Nephron progenitor cell (in vitro differentiated cells): ENCODE results near the gene S1PR3.

ENCODE experiments used
- DNase-seq: peaks from one replicate; pipeline ENCODE4 v3.0.0; 2021
- H3K27ac Mint-ChIP-seq: 2 replicates; pipeline ENCODE4 v1.8.0; 2021; ENCODE audit warnings: mild to moderate bottlenecking, moderate library complexity, mixed read lengths
- H3K27me3 Mint-ChIP-seq: 2 replicates; pipeline ENCODE4 v1.8.0; 2021; ENCODE audit warnings: mild to moderate bottlenecking, low read depth, mixed read lengths; ENCODE audit not compliant: poor library complexity
- H3K36me3 Mint-ChIP-seq: 2 replicates; pipeline ENCODE4 v1.8.0; 2021; ENCODE audit warnings: low read depth, mixed read lengths
- H3K4me1 Mint-ChIP-seq: 2 replicates; pipeline ENCODE4 v1.8.0; 2021; ENCODE audit warnings: mixed read lengths
- H3K4me3 Mint-ChIP-seq: 2 replicates; pipeline ENCODE4 v1.8.0; 2021; ENCODE audit warnings: mild to moderate bottlenecking, moderate library complexity, mixed read lengths
- H3K9me3 Mint-ChIP-seq: 2 replicates; pipeline ENCODE4 v1.8.0; 2021; ENCODE audit warnings: mild to moderate bottlenecking, moderate library complexity, mixed read lengths
- CTCF ChIP-seq: fragments of 200-600 bp; sonication (generic); IDR thresholded peaks from 2 replicates; pipeline ENCODE4 v1.5.0; 2021; ENCODE audit warnings: antibody characterized with exemption

The S1PR3 gene

GRCh38 chr9:89006996-89007967 is 16.0 kb downstream of the S1PR3 start:
- Mint-ChIP-seq H3K27me3 (peaks cover 3% of the 10 kb centered on the region), H3K4me1 (peaks cover 3% of the 10 kb centered on the region), H3K4me3 (no peak overlapping the region), H3K27ac (peak overlapping the region; percentile 20), H3K36me3 (peaks cover 38% of the 10 kb centered on the region), H3K9me3 (no peaks in the 10 kb centered on the region)
- DNase-seq = no peak
- TF ChIP-seq CTCF = no peak

GRCh38 chr9:89008055-89008743 is 16.9 kb downstream of the S1PR3 start:
- no peaks in the 10 kb centered on the region for H3K9me3 Mint-ChIP-seq
- H3K27me3 Mint-ChIP-seq = peaks cover 3% of the 10 kb centered on the region
- no peak for DNase-seq
- no peaks in the 10 kb centered on the region for H3K4me1 Mint-ChIP-seq
- no peak overlapping the region for H3K27ac Mint-ChIP-seq
- TF ChIP-seq CTCF = no peak
- H3K36me3 Mint-ChIP-seq = peaks cover 29% of the 10 kb centered on the region
- no peak overlapping the region for H3K4me3 Mint-ChIP-seq

- TF ChIP-seq CTCF = no peak
- no peak overlapping the region for H3K4me3 Mint-ChIP-seq
- H3K4me1 Mint-ChIP-seq = no peaks in the 10 kb centered on the region
- no peak overlapping the region for H3K27ac Mint-ChIP-seq
- peaks cover 3% of the 10 kb centered on the region for H3K27me3 Mint-ChIP-seq
- no peak for DNase-seq
- H3K9me3 Mint-ChIP-seq = no peaks in the 10 kb centered on the region
- peaks cover 22% of the 10 kb centered on the region for H3K36me3 Mint-ChIP-seq
Measured at GRCh38 chr9:89008744-89009545, 17.7 kb downstream of the S1PR3 start.

GRCh38 chr9:89009546-89009840 is 18.2 kb downstream of the S1PR3 start:
- no peak for TF ChIP-seq CTCF
- no peak for DNase-seq
- H3K4me3 Mint-ChIP-seq = no peak overlapping the region

GRCh38 chr9:89010056-89010455 is 18.8 kb downstream of the S1PR3 start:
- no peak for DNase-seq
- no peak overlapping the region for H3K4me3 Mint-ChIP-seq
- no peaks in the 10 kb centered on the region for H3K9me3 Mint-ChIP-seq
- H3K27ac Mint-ChIP-seq = no peak overlapping the region
- TF ChIP-seq CTCF = no peak
- H3K27me3 Mint-ChIP-seq = peaks cover 3% of the 10 kb centered on the region
- H3K36me3 Mint-ChIP-seq = peaks cover 19% of the 10 kb centered on the region
- no peaks in the 10 kb centered on the region for H3K4me1 Mint-ChIP-seq

More at GRCh38 chr9:89009546-89009840, 18.2 kb downstream of the S1PR3 start:
- Mint-ChIP-seq H3K4me1 (no peaks in the 10 kb centered on the region), H3K36me3 (peaks cover 20% of the 10 kb centered on the region), H3K27me3 (peaks cover 3% of the 10 kb centered on the region), H3K27ac (no peak overlapping the region), H3K9me3 (no peaks in the 10 kb centered on the region)
